ENCODE measurements around the gene KLRD1.
"Not testable (repeated sequence)": the region's sequence is repeated elsewhere in the genome, so short reads cannot be mapped to it uniquely, and the experiment has no call there.

KLRD1 gene

DNA sequence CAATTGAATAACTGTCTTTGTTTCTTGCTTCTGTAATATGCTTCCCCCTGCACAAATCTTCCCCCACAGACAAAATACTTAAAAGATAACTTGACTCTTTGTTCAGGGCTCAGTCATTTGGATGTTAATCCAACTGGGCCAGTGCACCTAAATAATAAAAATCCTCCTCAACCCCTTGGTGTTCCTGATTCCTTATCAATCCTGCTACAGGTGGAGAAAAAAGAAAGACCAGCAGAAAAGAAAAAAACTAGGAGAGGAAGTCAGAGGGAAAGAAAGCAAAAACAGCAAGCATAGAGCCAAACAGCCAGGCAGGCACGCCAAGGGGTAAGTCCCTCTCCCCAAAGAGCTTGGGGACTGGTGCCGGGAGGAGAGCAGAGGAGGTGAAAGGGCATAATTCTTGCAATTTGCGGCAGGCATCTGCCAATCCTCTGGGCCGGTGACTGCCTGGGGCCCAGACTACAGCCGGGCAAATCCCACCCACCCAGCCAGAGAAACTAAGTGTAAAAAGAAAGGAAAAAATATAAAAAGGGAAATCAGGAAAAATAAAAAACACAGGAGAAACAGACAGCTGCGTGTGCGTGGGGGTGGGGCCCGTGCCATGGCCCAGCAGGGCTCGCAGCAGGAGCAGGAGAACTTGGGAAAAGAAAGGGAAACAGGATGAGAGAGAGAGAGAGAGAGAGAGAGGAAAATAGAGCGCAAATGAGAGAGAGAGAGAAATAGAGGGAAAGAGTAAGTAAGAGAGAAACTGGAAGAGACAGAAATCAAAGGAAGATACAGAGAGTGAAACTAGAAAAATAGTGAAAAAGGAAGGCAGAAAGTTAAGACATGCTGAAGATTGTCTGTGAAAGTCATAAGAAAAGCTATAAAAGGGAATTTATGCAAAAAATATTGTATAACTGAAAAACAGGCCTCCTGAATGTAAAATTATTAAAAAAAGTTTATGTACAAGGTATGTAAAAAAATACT, 60.8 kb downstream of the KLRD1 start:
- no peak for DNase-seq (ENCODE audit: low read depth in 3 of 3)

DNA sequence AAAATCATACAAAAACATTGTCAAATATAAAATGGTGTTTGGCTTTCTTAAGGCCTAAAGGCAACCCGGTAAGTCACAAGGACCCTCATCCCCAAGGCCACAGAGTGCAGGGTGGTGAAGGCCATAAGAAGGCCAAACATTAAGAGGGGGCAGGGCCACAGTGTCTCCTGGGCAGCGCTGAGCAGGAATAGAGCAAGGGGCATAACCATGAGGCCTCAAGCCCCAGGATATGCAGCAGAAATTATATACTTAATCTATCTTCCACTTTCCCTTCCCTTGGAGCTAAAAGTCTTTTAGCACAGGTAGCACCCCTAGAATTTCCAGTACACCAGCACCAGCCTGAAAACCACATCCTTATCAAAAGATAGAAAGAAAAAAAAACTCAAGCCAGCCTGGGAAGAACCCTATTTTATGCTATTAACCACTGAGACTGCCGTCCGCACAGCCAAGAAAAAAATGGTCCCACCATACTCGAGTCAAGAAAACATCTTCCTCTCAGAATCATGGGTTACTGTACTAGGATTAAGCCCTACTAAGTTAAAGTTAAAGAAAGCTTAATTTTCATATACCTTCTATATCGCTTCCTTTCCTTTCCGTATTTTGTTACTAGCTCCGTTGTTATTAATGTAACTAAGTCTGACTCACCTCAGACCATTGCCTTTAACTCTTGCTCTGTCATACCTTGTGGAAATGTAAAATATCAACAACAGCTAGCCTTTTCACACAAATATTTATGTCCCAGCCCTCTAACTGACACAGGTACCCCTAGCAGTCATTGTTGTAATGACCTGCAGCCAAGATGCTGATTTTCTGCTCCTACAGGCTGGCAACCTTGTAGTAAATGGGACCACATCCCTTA, 62.1 kb downstream of the KLRD1 start:
- no peak for DNase-seq (ENCODE audit: low read depth in 3 of 3)

DNA sequence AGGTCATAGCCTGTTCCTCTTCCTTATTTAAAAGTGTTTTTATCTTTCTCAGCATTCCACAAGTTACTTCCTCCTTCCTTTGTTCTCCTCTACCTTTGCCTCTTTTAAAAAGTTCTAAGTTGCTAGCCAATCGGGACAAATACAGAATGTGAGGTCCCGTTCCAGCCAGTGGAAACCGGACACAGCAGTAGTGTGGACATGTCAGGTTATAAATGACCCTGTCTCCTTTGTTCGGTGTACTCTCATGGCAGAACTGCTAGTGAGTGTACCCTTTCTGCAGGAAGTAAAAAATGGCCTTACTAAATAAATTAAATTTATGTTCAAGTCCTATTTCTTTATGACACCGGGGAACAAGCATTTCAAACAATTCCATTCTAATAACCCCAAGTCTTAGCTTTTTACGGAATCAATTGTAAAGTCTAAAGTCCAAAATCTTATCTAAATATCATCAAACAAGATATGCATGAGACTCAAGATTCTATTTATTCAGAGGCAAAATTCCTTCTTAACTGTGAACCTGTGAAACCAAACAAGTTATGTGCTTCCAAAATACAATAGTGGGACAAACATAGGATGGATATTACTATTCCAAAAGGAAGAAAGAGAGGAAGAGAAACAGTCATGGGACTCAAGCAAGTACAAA, 64.3 kb downstream of the KLRD1 start:
- not testable (repeated sequence) for DNase-seq (ENCODE audit: low read depth in 3 of 3)

DNA sequence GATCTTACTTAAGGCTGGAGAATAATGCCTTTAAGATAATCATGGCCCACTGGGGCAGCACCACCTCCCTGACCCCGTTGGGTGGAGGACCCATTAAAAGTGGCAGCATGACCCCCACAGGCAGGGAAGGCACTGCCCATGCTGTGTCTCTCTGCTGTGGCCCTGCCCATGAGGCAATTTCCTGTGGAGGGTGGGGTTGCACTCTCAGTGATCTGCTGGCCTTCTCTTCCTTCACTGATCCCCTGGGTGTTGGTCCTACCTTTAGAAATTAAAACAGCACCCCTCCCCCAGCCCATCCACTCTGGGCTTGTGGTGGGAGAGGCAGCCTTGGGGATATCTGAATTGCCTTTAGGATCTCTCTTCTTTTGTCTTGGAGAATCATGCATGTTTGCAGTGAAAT, 64.9 kb downstream of the KLRD1 start:
- DNase-seq (ENCODE audit: low read depth in 3 of 3) = no peak

DNA sequence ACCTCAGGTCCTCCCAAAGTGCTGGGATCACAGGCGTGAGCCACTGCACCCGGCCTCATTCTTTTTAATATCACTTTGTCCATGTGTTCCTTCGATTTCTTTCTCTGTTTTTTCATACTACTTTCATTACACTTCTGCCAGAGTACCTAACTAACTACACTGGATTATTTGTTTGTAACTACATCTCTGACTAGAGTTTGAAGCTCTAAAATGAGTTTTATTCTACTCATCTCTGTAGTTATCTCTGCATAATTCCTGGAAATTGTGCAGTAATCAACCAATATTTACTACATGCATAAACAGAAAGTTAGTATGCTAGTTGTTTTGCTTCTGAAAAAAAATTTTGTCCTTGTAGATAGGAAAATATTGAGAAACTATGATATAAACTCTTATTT, 67.0 kb downstream of the KLRD1 start:
- DNase-seq (ENCODE audit: low read depth in 3 of 3) = no peak

DNA sequence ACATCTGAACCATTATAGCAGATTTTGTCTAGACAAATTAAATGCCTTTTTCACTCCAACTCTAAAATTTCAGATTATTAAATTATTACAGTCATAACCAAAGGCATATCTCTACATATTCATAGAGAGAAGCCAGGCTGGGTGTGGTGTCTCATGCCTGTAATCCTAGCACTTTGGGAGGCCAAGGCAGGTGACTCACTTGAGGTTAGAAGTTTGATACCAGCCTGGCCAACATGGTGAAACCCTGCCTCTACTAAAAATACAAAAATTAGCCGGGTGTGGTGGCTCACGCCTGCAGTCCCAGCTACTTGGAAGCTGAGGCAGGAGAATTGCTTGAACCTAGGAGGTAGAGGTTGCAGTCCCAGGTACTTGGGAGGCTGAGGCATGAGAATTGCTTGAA, 71.1 kb downstream of the KLRD1 start:
- not testable (repeated sequence) for DNase-seq (ENCODE audit: low read depth in 3 of 3)

Data from stimulated activated CD4-positive, alpha-beta T cell treated with anti-CD3 and anti-CD28 coated beads, TNF-alpha, amount 100 ng/mL, for 48 hours (primary cell).